Activated T-cell treated with anti-CD3 and anti-CD28 coated beads for 24 hours (primary cell): Measurements from ENCODE around the gene IFNAR1.

Source experiments
- DNase-seq: peaks from one replicate; pipeline ENCODE4 v3.0.0-alpha.2; 2020; ENCODE audit warnings: low read depth

IFNAR1 gene

DNA sequence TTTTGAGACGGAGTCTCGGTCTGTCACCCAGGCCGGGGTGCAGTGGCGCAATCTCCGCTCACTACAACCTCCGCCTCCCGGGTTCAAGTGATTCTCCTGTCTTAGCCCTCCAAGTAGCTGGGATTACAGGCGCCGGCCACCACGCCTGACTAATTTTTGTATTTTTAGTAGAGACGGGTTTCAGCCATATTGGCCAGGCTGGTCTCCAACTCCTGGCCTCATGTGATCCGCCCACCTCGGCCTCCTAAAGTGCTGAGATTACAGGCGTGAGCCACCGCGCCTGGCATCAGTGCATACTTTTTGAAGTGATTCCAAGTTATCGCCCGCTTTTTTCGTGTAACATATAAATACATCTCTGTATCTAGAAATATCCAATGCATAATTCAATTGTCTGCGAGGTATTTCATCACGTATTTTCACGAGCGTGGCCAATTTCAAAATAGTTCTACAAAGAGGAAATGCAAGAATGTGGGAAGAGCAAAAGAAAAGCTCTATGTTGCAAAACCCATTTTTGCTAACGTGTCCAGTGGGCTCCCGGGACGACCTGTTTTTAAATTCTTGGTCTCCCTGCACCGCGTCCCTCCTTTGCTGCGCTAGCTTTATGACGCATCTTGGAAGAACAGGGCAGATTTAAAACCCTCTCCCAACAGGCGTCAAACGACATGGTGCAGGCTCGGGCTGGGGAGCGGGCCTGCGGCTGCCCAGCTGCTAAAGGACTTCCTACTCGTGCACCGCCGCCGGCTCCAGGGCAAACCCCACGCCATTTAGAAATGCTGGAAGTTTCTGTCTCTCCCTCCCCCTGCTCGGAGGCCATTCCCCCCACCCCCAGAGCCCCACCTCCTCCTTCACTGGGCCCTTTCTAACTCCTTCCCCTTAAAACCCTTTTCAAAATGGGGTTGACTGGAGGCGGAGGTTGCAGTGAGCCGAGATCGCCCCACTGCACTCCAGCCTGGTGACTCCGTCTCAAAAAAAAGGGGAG, 77.5 kb downstream of the IFNAR1 start:
- DNase-seq: no peak

DNA sequence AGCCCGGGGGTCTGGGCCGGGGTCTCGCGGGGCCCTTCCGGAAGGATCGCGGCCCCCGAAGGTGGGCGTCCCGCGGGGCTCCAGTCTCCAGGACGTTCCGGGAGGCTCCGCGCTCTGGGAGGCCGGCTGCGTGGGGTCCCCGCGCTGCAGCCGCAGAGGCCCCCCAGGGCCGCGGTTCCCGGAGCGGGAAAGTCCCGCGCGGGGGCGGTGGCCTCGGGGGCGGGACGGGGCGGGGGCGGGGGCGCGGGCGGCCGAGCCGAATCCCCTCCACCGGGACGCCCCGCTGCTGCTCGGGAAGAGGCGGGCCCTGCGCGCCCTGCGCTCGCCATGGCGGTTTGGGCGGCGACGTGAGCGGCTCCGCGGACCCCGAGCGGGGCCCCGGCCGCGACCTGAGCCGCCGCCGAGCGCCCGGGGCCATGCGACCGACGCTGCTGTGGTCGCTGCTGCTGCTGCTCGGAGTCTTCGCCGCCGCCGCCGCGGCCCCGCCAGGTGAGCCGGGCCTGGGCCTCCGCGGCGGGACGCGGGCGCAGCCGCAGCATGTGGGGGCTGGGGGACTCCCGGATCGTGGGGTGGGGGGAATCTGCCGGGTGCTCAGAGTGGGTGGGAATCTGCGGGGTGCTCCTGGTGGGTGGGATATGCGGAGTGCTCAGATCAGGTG, 78.5 kb downstream of the IFNAR1 start, which contains the start of gene IFNGR2:
Gene IFNGR2, plus strand, starts transcription at position 286 of the 658 bp plus-strand sequence. Its CDS starts 131 bp downstream, at position 417.
- no peak for DNase-seq

DNA sequence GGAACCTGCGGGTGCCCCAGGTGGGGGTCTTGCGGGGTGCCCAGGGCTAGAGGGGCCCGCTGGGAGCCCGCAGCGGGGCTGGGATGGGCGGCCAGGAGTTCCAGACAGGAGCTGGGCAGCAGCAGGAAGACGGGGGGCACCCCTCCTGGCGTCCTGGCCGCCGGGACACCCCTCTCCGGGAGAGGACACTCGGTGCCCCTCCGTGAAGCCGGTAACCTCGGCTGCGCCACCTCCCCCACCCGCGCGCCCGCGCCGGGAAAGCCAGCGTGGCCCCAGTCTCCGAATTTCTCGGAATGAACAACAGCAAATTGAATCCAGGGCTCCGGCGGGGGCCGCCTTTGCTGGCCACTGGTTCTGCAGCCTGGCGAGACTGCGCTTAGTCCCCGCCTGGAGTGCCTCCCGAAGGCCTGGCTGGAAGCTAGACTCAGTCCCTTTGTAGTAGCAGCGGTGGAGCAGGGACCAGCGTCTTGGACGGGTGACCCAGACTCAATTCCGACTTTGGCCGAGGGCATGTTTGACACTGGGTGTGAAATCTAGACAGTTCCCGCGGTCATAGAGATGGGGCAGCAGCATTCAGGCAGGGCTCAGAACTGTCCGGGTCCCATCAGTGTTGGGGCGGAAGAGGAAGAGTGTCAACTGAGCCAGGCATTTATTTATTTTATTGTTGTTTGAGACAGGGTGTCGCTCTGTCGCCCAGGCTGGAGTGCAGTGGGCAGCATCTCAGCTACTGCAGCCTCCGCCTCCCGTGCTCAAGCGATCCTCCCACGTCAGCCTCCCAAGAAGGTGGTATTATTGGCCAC, 79.2 kb downstream of the IFNAR1 start:
- no peak for DNase-seq

DNA sequence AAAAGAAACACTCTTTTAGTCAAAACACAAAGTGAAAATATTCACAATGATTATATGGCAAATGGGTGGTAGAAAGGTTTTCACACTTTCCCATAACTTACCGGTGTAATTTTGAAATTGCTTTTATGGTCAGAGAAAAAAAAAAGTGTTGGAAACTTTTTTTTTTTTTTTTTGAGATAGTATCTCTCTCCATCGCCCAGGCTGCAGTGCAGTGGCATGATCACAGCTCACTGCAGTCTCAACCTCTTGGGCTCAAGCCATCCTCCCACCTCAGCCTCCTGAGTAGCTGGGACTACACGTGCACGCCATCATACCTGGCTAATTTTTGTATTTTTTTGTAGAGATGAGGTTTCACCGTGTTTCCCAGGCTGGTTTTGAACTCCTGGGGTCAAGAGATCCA, 81.7 kb downstream of the IFNAR1 start:
- no peak for DNase-seq
